Superior temporal gyrus (tissue), 1 donor: Measurements from ENCODE around the gene PI4KA.
"Not testable (repeated sequence)": the region's sequence is repeated elsewhere in the genome, so short reads cannot be mapped to it uniquely, and the experiment has no call there.

ENCODE experiments used
- DNase-seq: peaks from one replicate; pipeline ENCODE4 v3.0.0-alpha.2; 2016; ENCODE audit errors: extremely low spot score

PI4KA gene

GRCh38 chr22:20749453-20749852 is 109.2 kb downstream of the PI4KA start:
- no peak for DNase-seq

GRCh38 chr22:20748731-20749428 is 109.7 kb downstream of the PI4KA start:
- peak; percentile 67 for DNase-seq

- no peak for DNase-seq
Measured at GRCh38 chr22:20748082-20748481, 110.5 kb downstream of the PI4KA start.

GRCh38 chr22:20747223-20747622 is 111.4 kb downstream of the PI4KA start:
- DNase-seq: no peak

- no peak for DNase-seq
Measured at GRCh38 chr22:20746431-20747189, 112.0 kb downstream of the PI4KA start.

GRCh38 chr22:20745119-20745518 is 113.5 kb downstream of the PI4KA start:
- DNase-seq: no peak

GRCh38 chr22:20744456-20744855 is 114.2 kb downstream of the PI4KA start:
- peak; percentile 34 for DNase-seq

GRCh38 chr22:20742764-20743163 is 115.8 kb downstream of the PI4KA start:
- DNase-seq: no peak

GRCh38 chr22:20741634-20742581 is 116.7 kb downstream of the PI4KA start:
- DNase-seq: peak; percentile 80

- DNase-seq: no peak
Measured at GRCh38 chr22:20741008-20741633, 117.5 kb downstream of the PI4KA start.

- DNase-seq: no peak
Measured at GRCh38 chr22:20740222-20740951, 118.2 kb downstream of the PI4KA start.

- DNase-seq: no peak
Measured at GRCh38 chr22:20738394-20739089, 120.1 kb downstream of the PI4KA start.

GRCh38 chr22:20736891-20737290 is 121.7 kb downstream of the PI4KA start:
- not testable (repeated sequence) for DNase-seq

- not testable (repeated sequence) for DNase-seq
Measured at GRCh38 chr22:20735356-20736162, 123.1 kb downstream of the PI4KA start.

- not testable (repeated sequence) for DNase-seq
Measured at GRCh38 chr22:20732431-20732830, 126.2 kb downstream of the PI4KA start.

GRCh38 chr22:20729194-20729593 is 129.4 kb downstream of the PI4KA start:
- DNase-seq: no peak

GRCh38 chr22:20728523-20729190 is 130.0 kb downstream of the PI4KA start:
- DNase-seq: no peak

GRCh38 chr22:20727118-20728015 is 131.2 kb downstream of the PI4KA start:
- no peak for DNase-seq
